ELF-1 (cell line): ENCODE data around the gene DNAH7.

Experiments
- DNase-seq: peaks from one replicate; pipeline ENCODE4 v3.0.0-alpha.2; 2016; ENCODE audit warnings: low read depth, low spot score

Gene DNAH7

DNA sequence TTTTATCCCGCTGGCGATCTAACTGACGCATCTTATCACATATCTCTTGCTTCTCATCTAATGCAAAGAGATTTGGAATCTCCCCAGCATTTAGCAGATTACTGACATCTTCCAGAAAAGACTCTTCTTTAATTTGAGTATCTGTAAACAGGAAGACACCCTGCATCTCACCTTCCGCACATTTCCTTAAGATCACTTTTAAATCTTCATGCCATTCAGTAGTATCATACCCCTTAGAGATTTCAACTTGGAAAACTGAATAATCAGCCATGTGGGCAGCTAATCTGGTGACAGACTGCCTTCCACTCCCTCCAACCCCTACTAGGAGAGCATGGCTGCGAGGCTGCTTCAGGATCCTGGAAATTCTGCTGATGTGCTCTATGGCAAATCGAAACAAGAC, 204.3 kb downstream of the DNAH7 start:
- DNase-seq: no peak

DNA sequence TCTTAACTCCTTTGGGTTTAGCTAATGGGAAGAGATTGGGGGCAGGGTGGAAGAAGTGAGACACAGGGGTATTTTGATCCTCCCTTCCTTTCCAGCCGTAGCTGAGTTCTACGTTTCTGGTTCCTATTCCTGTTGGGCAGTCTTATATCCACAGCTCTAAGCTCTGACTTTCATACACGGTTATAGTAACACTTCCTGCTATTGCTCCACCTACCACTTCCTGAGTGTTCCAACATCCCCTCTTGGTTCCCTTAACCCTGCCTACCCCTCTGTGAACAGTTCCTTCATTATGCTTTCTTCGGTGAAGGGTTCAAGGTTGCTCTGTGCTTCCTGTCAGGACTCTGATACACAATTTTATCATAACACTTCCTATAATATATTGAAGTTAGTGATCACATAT, 205.1 kb downstream of the DNAH7 start:
- DNase-seq: no peak

DNA sequence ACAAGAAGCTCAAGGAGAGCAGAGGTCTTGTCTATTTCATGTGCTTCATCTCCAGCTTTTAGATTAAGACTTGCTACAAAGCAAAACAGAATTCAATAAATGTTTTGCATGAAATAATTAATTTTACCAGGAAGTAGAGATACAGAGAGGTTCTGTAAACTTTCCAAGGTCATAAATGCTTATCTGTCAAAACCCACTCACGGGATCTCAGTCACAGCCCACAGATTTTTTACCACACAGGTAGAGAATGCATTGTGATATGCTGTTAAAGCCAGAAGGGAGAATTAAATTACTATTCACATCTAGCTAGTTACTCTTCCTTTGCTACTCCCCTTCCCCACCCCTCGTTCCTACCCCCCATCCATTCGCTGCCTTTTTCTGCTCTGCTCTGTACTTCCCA, 205.5 kb downstream of the DNAH7 start:
- DNase-seq: no peak

DNA sequence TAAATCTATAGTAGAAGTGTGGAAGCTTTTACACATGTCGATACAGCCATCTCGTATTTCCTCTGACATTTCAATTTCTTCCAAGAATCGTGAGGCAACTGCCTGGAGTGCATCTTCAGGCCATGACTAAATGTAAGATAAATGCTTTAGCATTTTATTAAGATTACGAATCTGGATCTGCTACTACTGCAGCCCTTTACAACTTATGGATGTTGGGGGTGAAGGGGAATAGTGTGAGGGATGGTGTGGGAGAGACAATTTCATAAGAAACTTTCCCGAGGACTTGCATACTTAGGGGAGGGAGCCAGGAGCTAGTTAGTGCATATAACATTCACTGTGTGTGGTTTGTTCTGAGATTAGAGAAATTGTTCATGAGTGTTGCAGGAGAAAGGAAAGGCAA, 206.8 kb downstream of the DNAH7 start:
- DNase-seq: no peak

DNA sequence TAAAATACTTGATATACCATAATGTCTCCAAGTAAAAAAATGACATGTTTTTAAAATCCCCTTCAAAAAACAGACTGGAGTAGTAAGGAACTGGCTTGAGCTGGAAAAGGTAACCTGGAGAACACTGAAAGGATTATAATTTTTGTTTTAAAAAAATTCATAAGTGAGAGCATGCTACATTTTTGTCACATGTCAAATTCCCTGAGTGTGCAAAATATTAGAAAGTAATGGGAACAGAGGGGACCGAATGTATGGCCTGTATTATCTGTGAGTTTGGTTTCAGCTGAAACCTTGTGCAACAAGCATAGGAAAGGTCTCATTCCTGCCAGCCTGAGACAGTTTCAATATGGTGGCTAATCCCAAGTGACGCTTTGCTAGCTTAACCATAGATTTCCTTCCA, 209.1 kb downstream of the DNAH7 start:
- DNase-seq: no peak

DNA sequence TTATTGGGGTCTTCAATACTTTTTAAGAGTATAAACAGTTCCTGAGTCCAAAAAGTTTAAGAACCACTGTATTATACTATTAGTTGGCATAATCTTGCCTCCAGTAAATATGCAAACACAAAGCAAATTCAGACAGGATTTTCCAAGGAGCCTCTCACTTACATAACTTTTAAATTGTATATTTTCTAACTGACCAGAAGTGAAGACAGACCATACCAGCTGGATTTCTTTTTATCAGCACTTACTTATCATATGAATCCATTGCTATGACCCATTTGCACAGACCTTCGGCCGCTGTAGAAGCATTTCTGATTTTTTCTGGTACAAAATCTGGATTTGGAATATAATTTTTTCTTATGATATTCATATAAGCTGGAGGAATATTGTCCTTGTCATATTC, 211.5 kb downstream of the DNAH7 start:
- DNase-seq: no peak

DNA sequence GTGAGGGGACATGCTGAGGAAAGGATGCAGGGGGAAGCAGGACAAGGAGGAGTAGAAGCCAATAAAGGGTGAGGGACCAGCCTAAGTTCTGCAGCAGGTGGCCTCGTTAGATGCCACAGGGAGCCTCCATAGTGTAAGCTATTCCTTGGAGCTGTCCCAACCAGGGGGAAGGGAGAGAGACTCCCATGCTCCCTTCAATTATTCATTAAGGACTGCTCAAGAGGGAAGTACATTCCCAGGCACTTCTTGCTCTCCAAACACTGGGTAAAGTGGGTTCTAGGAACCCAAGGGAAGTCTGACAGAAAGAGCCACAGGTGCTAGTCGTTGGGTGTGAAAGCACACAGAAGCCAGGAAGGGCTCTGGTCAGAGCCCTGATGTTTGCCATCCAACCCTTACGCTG, 217.9 kb downstream of the DNAH7 start:
- no peak for DNase-seq

DNA sequence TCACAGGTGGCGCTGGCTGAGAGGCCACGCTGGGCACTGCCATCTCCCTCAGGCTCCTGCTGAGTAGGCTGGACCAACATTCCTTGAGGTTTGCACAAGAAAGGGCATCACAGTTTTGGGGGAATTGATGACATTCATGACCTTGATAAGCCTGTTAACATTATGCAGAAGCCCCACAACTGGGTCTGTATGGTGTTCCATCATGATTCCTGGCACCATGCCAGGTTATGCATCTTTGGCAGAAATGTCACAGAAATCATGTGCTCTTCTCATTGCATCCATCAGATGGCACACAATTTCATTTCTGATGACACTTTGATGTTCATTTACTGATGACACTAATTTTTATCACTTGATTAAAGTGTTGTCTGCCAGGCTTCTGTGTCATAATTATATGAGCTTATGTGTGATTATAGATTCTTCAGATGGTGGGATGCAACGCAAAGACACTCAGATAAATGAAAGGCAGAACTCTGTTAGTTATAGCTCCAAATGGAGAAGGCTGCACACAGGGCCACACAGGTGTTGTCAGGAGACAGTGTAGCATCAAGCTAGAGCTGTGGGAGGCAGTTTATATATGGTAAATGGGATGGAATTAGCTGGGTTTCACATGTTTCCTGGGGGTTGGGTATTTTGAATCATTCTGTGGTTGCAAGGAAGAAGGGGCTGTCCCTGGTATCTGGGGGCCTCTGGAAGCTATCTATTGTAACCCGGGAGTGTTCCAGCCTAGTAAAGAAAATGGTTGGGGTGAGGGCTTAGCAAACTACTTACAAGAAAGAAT, 220.3 kb downstream of the DNAH7 start:
- no peak for DNase-seq

DNA sequence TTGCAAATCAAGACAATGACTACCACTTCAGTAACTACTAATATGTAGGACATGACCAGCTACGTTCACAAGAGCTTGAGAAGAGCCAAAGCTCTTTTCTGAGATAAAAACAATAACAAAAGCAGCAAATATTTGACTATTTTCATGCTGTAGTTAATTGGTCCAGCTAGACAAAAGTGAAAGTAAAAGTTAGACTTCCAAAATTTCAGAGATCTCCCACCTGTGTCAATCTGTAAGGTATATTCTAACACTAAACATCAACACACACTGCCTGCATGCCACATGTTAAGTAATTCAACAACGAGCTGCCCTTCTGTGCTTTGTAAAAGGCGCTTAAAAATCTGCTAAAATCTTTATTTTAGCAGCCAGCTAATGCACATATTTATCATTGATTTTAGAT, 225.7 kb downstream of the DNAH7 start:
- DNase-seq: no peak

DNA sequence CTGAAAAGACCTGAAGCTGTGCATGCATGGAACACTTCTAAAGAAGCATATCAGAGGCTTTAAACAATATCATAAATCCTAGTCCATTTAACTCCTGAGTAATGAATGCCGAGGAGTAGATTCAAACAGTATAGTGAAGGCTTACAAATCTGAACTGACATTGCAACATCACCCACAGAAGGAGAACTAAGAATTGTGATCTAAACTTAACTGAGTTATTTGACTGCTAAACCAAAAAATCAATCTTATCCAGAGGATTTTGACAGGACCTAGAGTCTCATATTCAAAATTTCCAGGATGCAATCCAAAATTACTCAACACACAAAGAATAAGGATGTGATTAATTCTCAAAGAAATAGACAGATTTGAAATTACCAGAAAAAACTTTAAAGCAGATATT, 230.6 kb downstream of the DNAH7 start:
- DNase-seq: no peak

DNA sequence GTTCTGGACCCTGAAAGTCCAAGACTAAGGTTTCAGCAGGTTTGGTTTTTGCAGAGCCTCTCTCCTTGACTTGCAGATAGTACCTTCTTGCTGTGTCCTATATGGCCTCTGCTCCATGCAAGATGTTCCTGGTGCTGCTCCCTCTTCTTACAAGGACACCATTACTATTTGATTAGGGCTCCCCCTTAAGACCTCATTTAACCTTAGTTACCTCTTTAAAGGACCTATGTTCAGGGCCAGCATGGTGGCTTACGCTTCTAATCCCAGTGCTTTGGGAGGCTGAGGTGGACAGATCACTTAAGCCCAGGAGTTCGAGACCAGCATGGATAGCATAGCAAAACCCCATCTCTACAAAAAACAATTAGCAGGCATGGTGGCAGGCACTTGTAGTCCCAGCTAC, 232.6 kb downstream of the DNAH7 start:
- DNase-seq: no peak

DNA sequence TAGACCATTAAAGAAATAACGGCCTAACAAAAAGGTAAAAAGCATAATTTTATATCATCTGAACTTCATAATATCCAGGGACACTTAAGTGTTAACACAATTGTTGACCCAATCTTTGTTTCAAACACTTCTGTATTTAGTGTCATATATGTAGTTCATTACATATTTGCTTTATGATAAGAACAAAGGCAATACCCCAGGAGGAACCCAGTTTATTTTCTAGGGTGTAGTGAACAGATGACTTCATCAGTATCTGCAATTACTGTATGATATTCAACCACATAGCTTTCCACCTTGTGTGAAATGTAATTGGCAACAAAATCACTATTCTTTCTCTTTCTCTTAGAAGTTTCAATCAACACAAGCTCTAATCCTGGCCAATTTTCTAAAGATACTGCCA, 233.8 kb downstream of the DNAH7 start:
- DNase-seq: no peak

DNA sequence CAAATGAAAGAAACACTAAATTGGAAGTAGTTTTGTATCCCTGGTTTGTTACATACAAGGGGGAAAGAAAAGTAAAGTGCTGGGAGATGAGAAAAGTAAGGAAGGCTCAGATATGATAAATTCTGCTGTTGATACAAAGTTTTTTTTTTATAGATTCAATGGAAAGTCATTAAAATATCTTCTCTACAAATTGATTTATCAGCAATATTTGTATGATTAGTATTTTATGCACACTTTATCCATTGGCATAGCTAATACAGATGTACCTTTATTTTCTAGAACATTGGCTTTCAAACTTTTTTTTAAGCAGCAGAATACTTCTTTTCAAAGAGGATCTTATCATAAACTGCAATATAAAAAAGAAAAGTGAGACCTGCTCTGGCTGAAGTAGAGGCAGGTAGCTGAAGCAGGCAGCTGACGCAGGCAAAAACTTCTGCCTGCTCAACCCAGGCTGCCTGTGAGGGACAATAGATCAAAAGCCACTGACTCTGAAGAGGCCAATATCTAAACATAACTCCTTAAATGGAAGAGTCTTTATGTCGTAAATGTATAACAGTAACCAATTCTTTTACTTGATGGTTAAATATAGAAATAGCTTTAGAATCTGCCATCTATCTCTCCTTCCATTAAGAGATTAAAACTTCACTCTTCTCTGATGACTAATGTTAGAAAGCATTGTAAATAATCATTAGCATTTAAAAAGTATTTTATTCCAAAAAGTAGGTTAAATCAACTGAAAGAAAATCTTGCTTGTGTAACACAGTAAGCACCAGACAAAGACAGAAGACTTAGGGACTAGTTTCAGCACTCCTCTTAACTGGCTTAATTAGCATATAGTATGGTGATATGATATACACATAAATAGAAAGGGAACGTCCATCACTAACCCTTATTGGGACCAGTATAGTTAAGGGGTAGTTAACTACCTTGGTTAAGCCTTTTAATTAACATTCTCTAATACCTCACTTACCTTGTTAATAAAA, 237.4 kb downstream of the DNAH7 start:
- no peak for DNase-seq

DNA sequence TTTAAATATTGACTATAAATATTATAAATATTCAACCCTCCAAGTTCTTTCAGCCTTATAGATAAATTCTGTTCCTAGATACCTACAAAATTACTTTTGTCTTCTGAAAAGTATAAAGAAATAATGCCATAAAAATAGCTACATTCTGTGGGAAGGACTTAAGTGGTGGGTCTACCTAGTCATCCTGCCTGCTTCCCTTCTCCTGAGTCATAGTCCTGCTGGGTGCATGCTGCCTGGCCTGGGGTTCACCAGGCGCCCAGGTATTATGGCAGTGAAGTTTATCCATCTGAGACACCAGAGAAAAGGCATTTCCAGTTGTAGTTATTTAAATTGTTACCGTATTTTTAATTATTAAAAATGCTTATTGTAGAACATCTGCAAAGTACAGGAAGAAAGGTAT, 244.2 kb downstream of the DNAH7 start:
- DNase-seq: no peak

DNA sequence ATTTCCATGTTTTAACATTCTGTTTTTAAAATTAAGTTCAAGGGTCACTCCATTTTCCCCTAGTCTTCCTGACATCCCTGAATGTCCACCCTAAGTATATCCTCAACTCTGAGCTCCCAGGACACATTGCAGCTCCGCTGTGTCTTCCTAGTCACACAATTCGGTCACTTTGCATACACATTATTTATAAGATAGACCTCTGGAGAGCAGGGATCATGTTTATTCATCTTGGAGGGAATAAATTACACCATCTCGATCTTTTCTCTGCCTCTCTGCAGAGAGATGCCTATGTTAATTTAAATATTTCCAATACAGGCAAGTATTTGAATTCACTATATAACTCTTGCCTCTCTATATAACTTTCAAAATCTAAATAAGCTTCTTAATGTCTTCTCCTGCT, 245.4 kb downstream of the DNAH7 start:
- no peak for DNase-seq

DNA sequence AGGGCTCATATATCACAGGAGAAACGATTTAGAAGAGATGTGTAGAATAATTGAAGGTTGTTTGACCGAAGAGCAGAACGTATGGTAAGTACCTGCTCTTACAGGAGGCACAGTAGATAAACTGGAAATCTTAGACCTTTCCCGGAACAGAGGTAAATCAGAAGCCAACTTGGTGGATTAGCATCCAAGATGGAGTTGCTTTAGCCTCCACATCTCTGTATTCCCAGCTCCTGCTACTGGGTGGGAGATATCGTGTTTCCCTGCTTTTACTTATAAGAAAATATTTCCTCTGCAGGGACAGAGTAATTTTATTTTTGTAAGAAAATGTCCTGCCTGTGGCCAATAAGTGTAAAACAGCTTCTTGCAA, 247.1 kb downstream of the DNAH7 start:
- no peak for DNase-seq

DNA sequence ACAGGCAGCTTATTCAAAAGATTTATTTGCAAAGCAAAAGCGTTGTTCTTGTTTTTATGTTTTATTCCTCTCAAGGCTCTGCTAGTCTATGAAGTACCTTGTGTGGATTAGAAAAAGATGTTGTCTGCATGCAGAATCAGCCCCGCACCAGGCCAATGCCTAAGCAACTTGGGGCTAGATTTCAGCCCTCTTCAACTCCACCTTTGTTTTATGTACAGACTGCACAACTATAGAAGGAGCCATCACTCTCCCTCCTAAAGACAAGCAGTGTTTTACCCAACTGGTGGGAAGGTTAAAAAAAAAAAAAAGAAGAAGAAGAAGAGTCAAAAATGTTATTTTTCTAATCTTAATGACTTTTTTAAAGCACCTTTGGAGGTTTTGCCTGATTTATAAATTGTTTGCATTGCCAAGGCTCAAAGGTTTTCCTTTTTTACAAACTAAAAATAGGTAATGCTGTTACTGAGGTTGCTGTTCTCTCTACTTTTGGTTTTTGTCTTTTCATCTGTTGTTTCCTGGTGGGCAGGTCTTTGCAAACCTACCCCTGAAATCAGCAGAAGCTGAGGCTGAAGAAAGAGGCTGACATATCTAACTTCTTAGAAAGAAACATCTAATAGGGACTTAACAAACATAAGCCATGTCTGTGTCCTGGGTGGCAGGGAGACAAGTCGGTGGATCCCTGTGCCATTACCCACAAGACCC, 247.6 kb downstream of the DNAH7 start:
- DNase-seq: no peak

DNA sequence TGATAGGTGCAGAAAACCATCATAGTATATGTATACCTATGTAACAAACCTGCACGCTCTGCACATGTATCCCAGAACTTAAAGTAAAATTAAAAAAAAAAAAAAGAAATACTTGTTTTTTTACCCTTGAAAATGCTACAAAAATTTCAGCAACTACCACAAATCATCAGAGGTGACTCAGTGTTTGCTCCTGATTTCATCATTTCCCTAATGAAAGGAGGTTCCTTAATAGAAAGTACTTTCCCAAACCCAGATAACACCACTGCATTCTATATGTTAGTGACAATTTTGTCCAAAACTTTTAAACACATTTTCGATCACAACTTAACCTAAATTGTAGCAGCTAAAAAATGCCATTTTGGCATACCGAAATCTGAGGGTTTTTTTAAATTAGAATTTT, 248.3 kb downstream of the DNAH7 start:
- DNase-seq: no peak

DNA sequence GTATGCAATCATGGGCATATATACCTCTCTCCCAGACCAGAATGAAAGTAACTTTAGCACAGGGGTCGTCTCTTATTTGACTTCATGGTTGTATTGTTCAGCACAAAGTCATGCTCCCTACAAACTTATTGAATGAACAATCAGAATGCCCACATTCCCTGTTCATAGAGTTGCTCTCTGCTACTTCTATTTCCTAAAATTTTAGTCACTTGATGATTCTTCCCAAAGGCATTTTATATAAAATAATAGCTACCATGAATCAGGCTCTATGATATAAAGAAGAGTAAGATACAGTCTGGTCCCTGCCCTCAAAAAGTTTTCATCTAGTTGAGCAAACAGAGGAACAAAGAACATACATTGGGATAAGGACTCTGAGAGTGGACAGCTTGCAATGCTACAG, 249.4 kb downstream of the DNAH7 start:
- DNase-seq: no peak

DNA sequence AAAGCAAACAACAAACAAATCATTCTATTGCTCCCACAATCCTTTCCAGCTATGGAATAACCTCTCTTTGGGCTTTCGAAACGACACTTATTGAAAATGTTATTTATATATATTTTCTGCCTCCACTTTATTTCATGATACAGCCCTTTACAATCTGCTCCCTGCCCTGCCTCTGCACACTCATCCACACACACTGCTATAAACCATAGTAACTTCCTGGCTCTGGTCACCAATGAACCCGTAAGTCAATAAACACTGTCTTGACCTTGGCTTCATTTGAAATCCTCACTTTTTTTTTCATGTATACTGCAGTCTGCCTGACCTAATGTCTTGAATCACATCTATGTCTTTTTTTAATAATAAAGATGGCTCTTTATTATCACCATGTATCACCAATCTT, 250.1 kb downstream of the DNAH7 start:
- no peak for DNase-seq

DNA sequence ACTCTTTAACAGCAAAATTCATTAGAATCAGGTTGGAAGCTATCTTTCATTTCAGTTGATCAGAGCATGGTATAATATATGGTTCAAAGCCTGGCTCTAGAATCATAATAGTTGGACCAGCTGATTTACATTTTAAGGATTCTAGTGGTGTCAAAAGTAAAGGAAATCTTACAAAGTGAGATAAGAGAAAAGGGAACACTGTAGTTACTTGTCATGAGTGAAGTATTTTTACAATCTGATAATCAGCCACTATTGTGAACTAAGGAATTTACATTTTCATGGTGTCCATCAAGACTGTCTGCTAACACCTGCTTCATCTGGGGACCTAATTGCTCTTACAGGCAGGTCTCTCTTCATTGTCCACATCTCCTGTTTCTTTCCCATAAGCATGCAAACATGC, 250.5 kb downstream of the DNAH7 start:
- no peak for DNase-seq

DNA sequence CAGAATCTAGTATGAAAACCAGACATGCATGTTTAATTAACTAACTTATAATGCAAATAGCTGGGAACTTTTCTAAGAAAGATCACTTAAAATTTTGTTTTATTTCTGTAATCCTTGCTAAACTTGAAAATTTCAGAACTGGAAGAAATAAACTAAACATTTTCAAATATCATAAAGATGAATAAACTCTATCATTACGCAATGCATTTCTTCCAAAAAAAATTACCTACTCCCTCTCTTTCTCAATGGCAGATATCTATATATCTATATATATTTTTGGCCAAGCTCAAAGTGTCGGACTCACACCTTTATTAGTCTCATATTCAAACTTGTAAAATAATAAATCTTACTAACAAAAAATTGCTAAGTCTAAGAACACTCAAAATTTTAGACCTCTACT, 253.6 kb downstream of the DNAH7 start:
- DNase-seq: no peak
